Activated T-cell treated with anti-CD3 and anti-CD28 coated beads, Interleukin-2, amount 50 U/mL, for 4 hours (primary cell): ENCODE results near the gene NR1I3. TPM values are rescaled to one million over a fixed set of nuclear protein-coding genes. Genes with fewer than 3 reads are reported as not detected.

ENCODE experiments used
- ATAC-seq, 2 donors: fragments of 200-7000 bp; cut with Tn5 transposase; one replicate each; pipeline ENCODE4 v1.10.0; 2021
- DNase-seq: peaks from one replicate; pipeline ENCODE4 v3.0.0-alpha.2; 2020
- H3K27me3 Mint-ChIP-seq: one replicate; pipeline ENCODE4 v1.8.0; 2021; ENCODE audit warnings: low read depth, mixed read lengths
- H3K36me3 Mint-ChIP-seq: one replicate; pipeline ENCODE4 v1.8.0; 2022; ENCODE audit warnings: mixed read lengths; ENCODE audit not compliant: insufficient read depth
- H3K4me1 Mint-ChIP-seq: one replicate; pipeline ENCODE4 v1.8.0; 2021; ENCODE audit warnings: low read depth, mixed read lengths
- H3K4me3 Mint-ChIP-seq: one replicate; pipeline ENCODE4 v1.8.0; 2021; ENCODE audit warnings: mild to moderate bottlenecking, moderate library complexity, mixed read lengths
- H3K9me3 Mint-ChIP-seq: one replicate; pipeline ENCODE4 v1.8.0; 2021; ENCODE audit warnings: mixed read lengths
- total RNA-seq, 3 donors: library from RNA; stranded (reverse); gene quantifications; one replicate each; pipeline ENCODE4 v1.2.1, GENCODE V29; 2021

The NR1I3 gene
- total RNA-seq: under 1 TPM in 1 of 3 donors, not detected in 2; 0.46 TPM

- DNase-seq: no peak
- Mint-ChIP-seq H3K27me3 (peaks cover 7% of the 10 kb centered on the region), H3K9me3 (no peaks in the 10 kb centered on the region), H3K4me1 (no peaks in the 10 kb centered on the region), H3K4me3 (no peak within 1 kb of the TSS), H3K36me3 (no peaks in the 10 kb centered on the region)
- no peak for ATAC-seq
Measured at GRCh38 chr1:161238039-161238473, at the start of gene NR1I3. Gene NR1I3 (minus strand): TSS chr1:161238203. CDS start chr1:161236565, 1,638 bp downstream.

- peaks cover 2% of the 10 kb centered on the region for H3K27me3 Mint-ChIP-seq
- no peak overlapping the region for H3K4me3 Mint-ChIP-seq
Measured at GRCh38 chr1:161287482-161288054, 49.6 kb upstream of the NR1I3 start.

GRCh38 chr1:161285521-161285920 is 47.5 kb upstream of the NR1I3 start:
- Mint-ChIP-seq H3K9me3 (no peaks in the 10 kb centered on the region), H3K27me3 (peaks cover 2% of the 10 kb centered on the region), H3K36me3 (peaks cover under 1% of the 10 kb centered on the region), H3K4me1 (no peaks in the 10 kb centered on the region), H3K4me3 (no peak overlapping the region)
- ATAC-seq (no peak), DNase-seq (no peak)

More at GRCh38 chr1:161287482-161288054, 49.6 kb upstream of the NR1I3 start:
- no peak for ATAC-seq
- no peaks in the 10 kb centered on the region for H3K4me1 Mint-ChIP-seq
- DNase-seq: no peak
- H3K9me3 Mint-ChIP-seq: no peaks in the 10 kb centered on the region
- no peaks in the 10 kb centered on the region for H3K36me3 Mint-ChIP-seq

GRCh38 chr1:161285113-161285512 is 47.1 kb upstream of the NR1I3 start:
- DNase-seq (no peak), ATAC-seq (no peak)
- H3K4me1 Mint-ChIP-seq: no peaks in the 10 kb centered on the region
- no peak overlapping the region for H3K4me3 Mint-ChIP-seq
- H3K9me3 Mint-ChIP-seq: no peaks in the 10 kb centered on the region
- H3K36me3 Mint-ChIP-seq: peaks cover 2% of the 10 kb centered on the region
- H3K27me3 Mint-ChIP-seq: peaks cover 2% of the 10 kb centered on the region

GRCh38 chr1:161282991-161283390 is 45.0 kb upstream of the NR1I3 start:
- peaks cover 2% of the 10 kb centered on the region for H3K27me3 Mint-ChIP-seq
- peaks cover 4% of the 10 kb centered on the region for H3K36me3 Mint-ChIP-seq
- no peaks in the 10 kb centered on the region for H3K4me1 Mint-ChIP-seq
- DNase-seq: no peak
- no peak for ATAC-seq
- H3K9me3 Mint-ChIP-seq: no peaks in the 10 kb centered on the region
- H3K4me3 Mint-ChIP-seq: no peak overlapping the region

GRCh38 chr1:161274874-161275273 is 36.9 kb upstream of the NR1I3 start:
- Mint-ChIP-seq H3K36me3 (no peaks in the 10 kb centered on the region), H3K9me3 (no peaks in the 10 kb centered on the region), H3K4me1 (no peaks in the 10 kb centered on the region), H3K27me3 (peaks cover 13% of the 10 kb centered on the region), H3K4me3 (no peak overlapping the region)
- ATAC-seq (no peak), DNase-seq (no peak)

- no peaks in the 10 kb centered on the region for H3K9me3 Mint-ChIP-seq
- H3K27me3 Mint-ChIP-seq: peaks cover 13% of the 10 kb centered on the region
Measured at GRCh38 chr1:161273402-161273801, 35.4 kb upstream of the NR1I3 start.

GRCh38 chr1:161267321-161267720 is 29.3 kb upstream of the NR1I3 start:
- DNase-seq (no peak), ATAC-seq (no peak)
- Mint-ChIP-seq H3K27me3 (peaks cover 23% of the 10 kb centered on the region), H3K9me3 (no peaks in the 10 kb centered on the region), H3K4me3 (no peak overlapping the region), H3K36me3 (no peaks in the 10 kb centered on the region), H3K4me1 (peaks cover 2% of the 10 kb centered on the region)

More at GRCh38 chr1:161273402-161273801, 35.4 kb upstream of the NR1I3 start:
- Mint-ChIP-seq H3K4me3 (no peak overlapping the region), H3K4me1 (no peaks in the 10 kb centered on the region), H3K36me3 (no peaks in the 10 kb centered on the region)
- no peak for ATAC-seq
- no peak for DNase-seq

- peaks cover 22% of the 10 kb centered on the region for H3K27me3 Mint-ChIP-seq
Measured at GRCh38 chr1:161266836-161267235, 28.8 kb upstream of the NR1I3 start.

GRCh38 chr1:161266202-161266601 is 28.2 kb upstream of the NR1I3 start:
- Mint-ChIP-seq H3K4me1 (peaks cover 2% of the 10 kb centered on the region), H3K9me3 (no peaks in the 10 kb centered on the region)
- ATAC-seq: no peak

More at GRCh38 chr1:161266836-161267235, 28.8 kb upstream of the NR1I3 start:
- DNase-seq: no peak
- no peak overlapping the region for H3K4me3 Mint-ChIP-seq
- ATAC-seq: no peak
- H3K36me3 Mint-ChIP-seq: no peaks in the 10 kb centered on the region
- no peaks in the 10 kb centered on the region for H3K9me3 Mint-ChIP-seq
- peaks cover 2% of the 10 kb centered on the region for H3K4me1 Mint-ChIP-seq

GRCh38 chr1:161265305-161265704 is 27.3 kb upstream of the NR1I3 start:
- H3K27me3 Mint-ChIP-seq: peaks cover 32% of the 10 kb centered on the region
- no peak for ATAC-seq

More at GRCh38 chr1:161266202-161266601, 28.2 kb upstream of the NR1I3 start:
- no peak for DNase-seq
- H3K36me3 Mint-ChIP-seq: no peaks in the 10 kb centered on the region
- no peak overlapping the region for H3K4me3 Mint-ChIP-seq
- peaks cover 26% of the 10 kb centered on the region for H3K27me3 Mint-ChIP-seq

GRCh38 chr1:161261261-161262235 is 23.5 kb upstream of the NR1I3 start:
- no peak for ATAC-seq
- Mint-ChIP-seq H3K4me3 (no peak overlapping the region), H3K36me3 (peaks cover 3% of the 10 kb centered on the region), H3K9me3 (peaks cover 18% of the 10 kb centered on the region), H3K4me1 (peaks cover 12% of the 10 kb centered on the region), H3K27me3 (peaks cover 59% of the 10 kb centered on the region)
- no peak for DNase-seq

More at GRCh38 chr1:161265305-161265704, 27.3 kb upstream of the NR1I3 start:
- no peak for DNase-seq
- no peaks in the 10 kb centered on the region for H3K36me3 Mint-ChIP-seq
- no peaks in the 10 kb centered on the region for H3K9me3 Mint-ChIP-seq
- peaks cover 2% of the 10 kb centered on the region for H3K4me1 Mint-ChIP-seq
- H3K4me3 Mint-ChIP-seq: no peak overlapping the region

- H3K27me3 Mint-ChIP-seq: peaks cover 59% of the 10 kb centered on the region
Measured at GRCh38 chr1:161260376-161261260, 22.6 kb upstream of the NR1I3 start.

GRCh38 chr1:161259765-161260164 is 21.8 kb upstream of the NR1I3 start:
- Mint-ChIP-seq H3K9me3 (peaks cover 24% of the 10 kb centered on the region), H3K4me3 (no peak overlapping the region), H3K36me3 (peaks cover 3% of the 10 kb centered on the region), H3K4me1 (peaks cover 12% of the 10 kb centered on the region), H3K27me3 (peaks cover 53% of the 10 kb centered on the region)
- DNase-seq (no peak), ATAC-seq (no peak)

More at GRCh38 chr1:161260376-161261260, 22.6 kb upstream of the NR1I3 start:
- Mint-ChIP-seq H3K4me1 (peaks cover 12% of the 10 kb centered on the region), H3K4me3 (no peak overlapping the region), H3K9me3 (peaks cover 21% of the 10 kb centered on the region), H3K36me3 (peaks cover 3% of the 10 kb centered on the region)
- no peak for ATAC-seq
- no peak for DNase-seq
